ENCODE data around the gene EPRS1.
"Not testable (repeated sequence)": the region's sequence is repeated elsewhere in the genome, so short reads cannot be mapped to it uniquely, and the experiment has no call there.

EPRS1 gene

DNA sequence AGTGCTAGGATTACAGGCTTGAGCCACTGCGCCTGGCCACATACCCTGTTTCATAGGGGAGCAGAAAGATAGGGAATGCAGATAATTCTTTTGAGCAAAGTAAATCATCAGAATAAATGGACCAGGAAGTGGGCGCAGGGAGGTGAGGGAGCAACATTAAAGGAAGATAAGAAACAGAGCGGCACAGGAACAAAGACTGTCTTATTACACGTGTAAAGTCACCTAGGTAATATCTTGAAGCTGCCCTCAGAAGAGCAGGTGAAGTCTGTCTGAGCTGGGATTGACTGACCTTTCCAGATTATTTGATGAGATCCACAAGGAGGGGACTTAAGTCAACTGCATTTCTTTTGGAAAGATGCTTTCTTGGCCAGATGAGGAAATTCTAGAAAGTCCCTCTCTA lies 7.7 kb downstream of the EPRS1 start:
- no peak for DNase-seq (ENCODE audit: low read depth)

- DNase-seq (ENCODE audit: low read depth): not testable (repeated sequence)
Observed at GRCh38 chr1:220037810-220038209, 8.5 kb downstream of the EPRS1 start.

DNA sequence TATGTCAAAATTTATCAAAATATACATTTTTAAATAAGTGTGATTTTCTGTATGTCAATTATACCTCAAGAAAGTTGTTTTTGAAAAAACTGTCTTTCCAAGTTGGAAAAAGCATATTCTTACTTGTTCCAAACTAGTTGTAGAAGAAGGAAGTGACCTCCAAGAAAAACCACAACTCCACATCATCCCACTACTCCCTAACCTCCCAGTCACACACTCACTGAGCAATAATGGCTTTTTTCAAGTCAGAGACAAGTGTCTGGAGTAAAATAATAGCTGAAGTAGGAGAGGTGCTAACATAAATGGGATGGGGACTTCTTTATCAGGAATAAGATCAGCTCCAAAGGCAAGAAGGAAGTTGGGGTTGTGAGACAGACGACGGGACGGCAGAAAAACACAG lies 13.4 kb downstream of the EPRS1 start:
- DNase-seq (ENCODE audit: low read depth): no peak

- DNase-seq (ENCODE audit: low read depth): no peak
Observed at GRCh38 chr1:220031287-220031686, 15.0 kb downstream of the EPRS1 start.

DNA sequence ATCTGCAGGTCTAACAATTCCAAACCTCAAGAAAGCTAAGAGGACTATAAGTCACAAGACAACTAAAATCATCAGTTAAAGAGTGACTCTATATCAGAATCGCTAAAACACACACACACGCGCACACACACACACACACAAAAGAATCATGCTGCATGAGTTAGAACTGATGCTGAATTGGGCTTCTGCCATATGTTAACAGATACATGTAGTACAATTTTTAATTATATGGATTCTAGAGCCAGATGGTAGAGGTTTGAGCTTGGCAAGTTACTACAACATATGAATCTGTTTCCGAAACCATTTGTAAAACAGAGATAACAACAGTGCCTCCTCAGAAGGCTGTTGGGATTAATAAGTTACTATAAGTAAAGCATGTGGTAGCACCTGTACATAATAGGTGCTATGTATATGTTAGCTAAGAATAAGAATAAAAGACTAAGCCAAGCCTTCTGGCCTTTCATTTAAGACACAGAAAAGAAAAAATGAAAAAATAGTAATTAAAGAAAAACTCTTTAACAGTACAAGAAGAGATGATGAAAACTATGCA lies 17.9 kb downstream of the EPRS1 start:
- no peak for DNase-seq (ENCODE audit: low read depth)

- no peak for DNase-seq (ENCODE audit: low read depth)
Observed at GRCh38 chr1:220019071-220019470, 27.2 kb downstream of the EPRS1 start.

GRCh38 chr1:220013497-220013896 lies 32.8 kb downstream of the EPRS1 start:
- DNase-seq (ENCODE audit: low read depth): no peak

- DNase-seq (ENCODE audit: low read depth): no peak
Observed at GRCh38 chr1:220012259-220012658, 34.0 kb downstream of the EPRS1 start.

- no peak for DNase-seq (ENCODE audit: low read depth)
Observed at GRCh38 chr1:220011620-220012019, 34.7 kb downstream of the EPRS1 start.

DNA sequence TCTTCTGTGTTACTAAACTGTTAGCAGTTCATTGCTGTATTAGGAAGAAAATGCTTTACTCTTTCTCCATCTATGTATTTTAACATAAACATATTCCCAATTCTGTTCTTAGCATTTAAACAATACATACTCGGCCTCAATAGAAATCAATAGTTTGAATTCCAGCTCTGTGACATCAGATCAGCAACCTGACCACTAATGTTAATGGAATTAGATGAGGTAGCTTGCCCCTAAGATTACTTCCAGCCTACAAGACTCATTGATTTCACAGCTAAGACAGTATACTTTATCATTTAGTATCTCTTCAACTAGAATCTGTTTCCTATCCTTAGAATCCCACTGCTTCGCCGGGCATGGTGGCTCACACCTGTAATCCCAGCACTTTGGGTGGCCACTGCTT lies 38.9 kb downstream of the EPRS1 start:
- DNase-seq (ENCODE audit: low read depth): no peak

DNA sequence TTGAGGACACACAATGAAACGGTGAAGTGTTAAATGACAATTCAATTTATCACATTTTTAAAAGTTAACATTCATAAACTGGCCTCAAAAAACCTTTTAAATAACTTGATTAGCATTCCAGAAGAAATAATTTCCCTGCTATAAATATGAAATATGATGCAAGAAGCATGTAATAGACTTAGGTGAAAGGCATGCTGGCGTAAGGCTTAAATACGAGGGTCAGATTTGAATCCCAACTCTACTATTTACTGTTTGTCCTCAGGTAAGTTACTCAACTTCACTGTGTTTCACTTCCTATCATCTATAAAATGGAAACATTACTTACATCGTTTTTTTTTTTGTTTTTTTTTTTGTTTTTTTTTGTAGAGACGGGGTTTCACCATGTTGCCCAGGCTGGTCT lies 40.8 kb downstream of the EPRS1 start:
- no peak for DNase-seq (ENCODE audit: low read depth)

- DNase-seq (ENCODE audit: low read depth): no peak
Observed at GRCh38 chr1:220003610-220004299, 42.5 kb downstream of the EPRS1 start.

- no peak for DNase-seq (ENCODE audit: low read depth)
Observed at GRCh38 chr1:220003015-220003414, 43.3 kb downstream of the EPRS1 start.

GRCh38 chr1:220001095-220001501 lies 45.2 kb downstream of the EPRS1 start:
- no peak for DNase-seq (ENCODE audit: low read depth)

DNA sequence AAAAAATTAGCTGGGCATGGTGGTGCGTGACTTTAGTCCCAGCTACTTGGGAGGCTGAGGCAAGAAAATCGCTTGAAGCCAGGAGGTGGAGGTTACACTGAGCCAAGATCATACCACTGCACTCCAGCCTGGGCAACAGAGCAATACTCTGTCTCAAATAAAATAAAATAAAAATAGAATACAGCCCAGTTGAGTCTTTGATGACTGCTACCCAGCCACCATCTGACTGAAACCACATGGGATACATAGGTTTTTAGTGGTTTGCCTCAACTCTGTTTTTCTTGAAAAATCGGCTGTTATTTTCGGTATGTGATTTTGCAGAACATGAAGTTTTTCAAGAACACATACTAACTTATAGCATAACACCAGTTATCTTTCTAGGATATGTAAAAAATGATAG lies 46.5 kb downstream of the EPRS1 start:
- DNase-seq (ENCODE audit: low read depth): no peak
